ENCODE results near the gene POU3F3.

The POU3F3 gene

GRCh38 chr2:104853534-104854497 is at the start of gene POU3F3:
Gene POU3F3, plus strand, starts transcription at chr2:104854115. Its CDS starts 1,396 bp downstream, at chr2:104855511.
- peak in 2 of 3 experiments; percentile 72 to 83 for DNase-seq

GRCh38 chr2:104804148-104804890 is 49.6 kb upstream of the POU3F3 start:
- DNase-seq, result no peak

- DNase-seq, result no peak
Observed at GRCh38 chr2:104812286-104812685, 41.6 kb upstream of the POU3F3 start.

GRCh38 chr2:104816143-104816542 is 37.8 kb upstream of the POU3F3 start:
- no peak for DNase-seq

GRCh38 chr2:104818264-104818663 is 35.7 kb upstream of the POU3F3 start:
- peak in 1 of 3 experiments; percentile 7 for DNase-seq

- no peak for DNase-seq
Observed at GRCh38 chr2:104820126-104820525, 33.8 kb upstream of the POU3F3 start.

- DNase-seq, result no peak
Observed at GRCh38 chr2:104825124-104825865, 28.6 kb upstream of the POU3F3 start.

GRCh38 chr2:104826016-104826415 is 27.9 kb upstream of the POU3F3 start:
- DNase-seq, result no peak

GRCh38 chr2:104831742-104832141 is 22.2 kb upstream of the POU3F3 start:
- DNase-seq, result no peak

GRCh38 chr2:104834431-104835153 is 19.3 kb upstream of the POU3F3 start:
- DNase-seq, result no peak

- DNase-seq, result no peak
Observed at GRCh38 chr2:104836265-104836664, 17.6 kb upstream of the POU3F3 start.

GRCh38 chr2:104836841-104837240 is 17.1 kb upstream of the POU3F3 start:
- DNase-seq, result no peak

- no peak for DNase-seq
Observed at GRCh38 chr2:104840156-104840555, 13.8 kb upstream of the POU3F3 start.

GRCh38 chr2:104840893-104841585 is 12.9 kb upstream of the POU3F3 start:
- DNase-seq, result no peak

GRCh38 chr2:104841744-104842143 is 12.2 kb upstream of the POU3F3 start:
- no peak for DNase-seq

GRCh38 chr2:104844807-104845551 is 8.9 kb upstream of the POU3F3 start:
- peak in 2 of 3 experiments; percentile 51 to 73 for DNase-seq

GRCh38 chr2:104845552-104845931 is 8.4 kb upstream of the POU3F3 start:
- DNase-seq, result no peak

GRCh38 chr2:104845946-104846785 is 7.7 kb upstream of the POU3F3 start:
- DNase-seq, result no peak

- DNase-seq, result peak in 1 of 3 experiments; percentile 15
Observed at GRCh38 chr2:104846786-104847585, 6.9 kb upstream of the POU3F3 start.
